ENCODE data around the gene ZNF775.

The ZNF775 gene

GRCh38 chr7:150415161-150416153 lies 36.3 kb downstream of the ZNF775 start:
- DNase-seq = no peak

GRCh38 chr7:150417239-150417638 lies 38.1 kb downstream of the ZNF775 start:
- DNase-seq = no peak

- DNase-seq = no peak
These were observed 38.7 kb downstream of the ZNF775 start for GRCh38 chr7:150417863-150418262.

DNA sequence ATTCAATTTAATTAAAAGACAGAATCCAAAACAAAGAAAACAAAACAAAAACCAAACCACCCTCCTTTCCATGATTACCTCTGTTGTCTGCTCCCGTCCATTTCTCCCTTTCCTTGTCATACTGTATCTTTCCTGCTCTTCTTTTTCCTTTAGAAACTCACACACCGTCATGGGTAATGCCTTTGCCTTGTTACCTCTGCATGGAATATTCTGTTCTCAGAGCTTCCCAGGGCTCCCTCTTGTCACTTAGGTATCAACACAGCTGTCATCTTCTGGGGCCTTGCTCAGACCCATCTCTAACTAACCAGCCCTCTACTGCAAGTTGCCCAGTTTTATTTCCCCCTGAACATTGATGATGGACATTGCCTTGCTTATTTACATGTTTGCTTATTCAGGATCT lies 41.1 kb downstream of the ZNF775 start:
- DNase-seq = no peak

- peak; percentile 62 to 84 for DNase-seq
These were observed 42.0 kb downstream of the ZNF775 start for GRCh38 chr7:150420987-150421674.

GRCh38 chr7:150421831-150422230 lies 42.7 kb downstream of the ZNF775 start:
- no peak for DNase-seq

DNA sequence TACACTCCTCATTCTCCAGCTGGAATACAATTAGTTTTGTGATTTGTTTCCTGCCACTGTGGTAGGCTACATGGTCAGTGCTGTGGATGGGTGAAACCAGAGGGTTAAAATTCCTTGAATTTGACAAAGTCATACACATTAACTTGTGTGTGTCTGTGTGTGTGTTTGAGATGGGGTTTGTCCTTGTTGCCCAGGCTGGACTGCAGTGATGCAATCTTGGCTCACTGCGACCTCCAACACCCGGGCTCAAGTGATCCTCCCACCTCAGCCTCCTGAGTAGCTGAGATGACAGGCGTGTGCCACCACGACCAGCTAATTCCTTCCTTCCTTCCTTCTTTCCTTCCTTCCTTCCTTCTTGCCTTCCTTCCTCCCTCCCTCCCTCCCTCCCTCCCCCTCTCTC lies 46.5 kb downstream of the ZNF775 start:
- DNase-seq = no peak

- no peak for DNase-seq
These were observed 49.7 kb downstream of the ZNF775 start for GRCh38 chr7:150428671-150429451.

DNA sequence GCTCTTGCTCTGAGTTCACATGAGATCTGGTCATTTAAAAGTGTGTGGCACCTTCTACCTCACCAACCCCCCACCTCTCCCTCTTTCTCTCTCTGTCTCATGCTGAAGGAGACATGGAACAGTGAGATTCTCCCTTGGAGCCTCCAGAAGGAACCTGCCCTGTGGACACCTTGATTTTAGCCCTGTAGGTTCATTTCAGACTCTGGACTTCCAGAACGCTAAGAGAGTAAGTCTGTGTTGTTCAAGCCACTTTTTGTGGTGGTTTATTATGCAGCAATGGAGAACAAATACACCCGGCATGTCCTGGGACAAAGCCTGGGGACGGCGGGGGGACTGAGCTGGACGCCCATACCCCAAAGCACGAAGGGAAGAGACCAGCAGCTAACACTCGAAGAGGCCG lies 50.6 kb downstream of the ZNF775 start:
- no peak for DNase-seq

DNA sequence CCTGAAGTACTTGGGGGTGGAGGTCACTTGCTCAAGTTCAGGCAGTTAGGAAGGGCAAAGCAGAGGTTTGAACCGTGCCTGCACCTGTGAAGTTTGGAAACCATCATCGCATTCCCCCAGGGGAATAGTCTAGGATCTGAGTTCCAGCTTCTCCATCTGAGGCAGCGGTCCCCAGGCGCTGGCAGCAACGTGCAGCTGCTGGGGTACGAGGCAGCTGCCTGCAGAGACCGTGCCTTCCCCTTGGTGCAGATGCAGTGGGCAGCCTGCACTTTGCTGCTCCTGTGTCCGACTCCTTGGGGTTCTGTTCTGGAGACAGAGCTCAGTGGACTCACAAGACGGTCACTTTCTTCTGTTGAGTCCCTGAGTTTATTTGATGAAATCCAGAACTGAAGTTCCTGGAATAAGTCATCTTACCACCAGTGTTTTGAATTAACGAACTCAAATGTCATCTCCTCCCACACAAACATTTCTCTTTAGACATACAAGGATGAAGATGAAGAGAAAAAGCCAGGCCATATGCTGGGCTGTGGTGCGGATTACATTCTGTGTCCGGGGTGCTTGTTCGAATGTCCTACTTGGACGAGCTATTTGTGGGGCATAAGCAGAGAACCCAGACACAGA lies 51.4 kb downstream of the ZNF775 start:
- no peak for DNase-seq

GRCh38 chr7:150431839-150432658 lies 52.9 kb downstream of the ZNF775 start:
- DNase-seq = no peak

- no peak for DNase-seq
These were observed 54.1 kb downstream of the ZNF775 start for GRCh38 chr7:150432915-150433892.

GRCh38 chr7:150434240-150434639 lies 55.1 kb downstream of the ZNF775 start:
- no peak for DNase-seq

GRCh38 chr7:150435047-150435389 lies 55.9 kb downstream of the ZNF775 start:
- no peak for DNase-seq

- peak in 1 of 2 donors; percentile 34 for DNase-seq
These were observed 56.4 kb downstream of the ZNF775 start for GRCh38 chr7:150435390-150436073.

DNA sequence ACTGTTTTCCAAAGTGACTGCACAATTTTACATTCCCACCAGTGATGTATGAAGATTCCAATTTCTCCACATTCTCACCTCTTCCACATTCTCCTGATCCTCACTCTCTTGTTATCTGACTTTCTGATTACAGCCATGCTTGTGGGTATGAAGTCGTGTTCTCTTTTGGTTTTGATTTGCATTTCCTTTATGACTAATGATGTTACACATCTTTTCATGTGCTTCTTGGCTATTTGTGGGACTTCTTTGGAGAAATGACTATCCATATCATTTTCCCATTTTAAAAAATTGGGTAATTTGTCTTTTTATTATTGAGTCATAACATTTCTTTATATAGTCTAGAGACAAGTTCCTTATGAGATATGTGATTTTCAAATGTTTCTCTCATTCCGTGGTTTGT lies 60.8 kb downstream of the ZNF775 start:
- no peak for DNase-seq

DNA sequence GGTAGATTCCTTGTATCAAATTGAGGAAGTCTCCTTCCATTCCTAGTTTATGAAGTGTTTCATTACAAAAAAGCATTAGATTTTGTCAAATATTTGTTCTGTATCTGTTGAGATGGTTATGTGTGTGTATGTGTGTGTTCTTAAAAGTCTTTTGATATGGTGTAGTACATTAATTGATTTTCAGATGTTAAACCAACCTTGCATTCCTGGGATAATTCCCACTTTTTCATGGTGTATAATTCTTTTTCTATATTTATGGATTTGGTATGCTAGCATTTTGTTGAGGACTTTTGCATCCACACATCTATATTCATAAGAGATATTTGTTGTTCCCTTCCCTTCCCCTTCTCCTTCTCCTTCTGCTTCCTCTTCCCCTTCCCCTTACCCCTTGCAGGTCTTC lies 62.4 kb downstream of the ZNF775 start:
- no peak for DNase-seq

- DNase-seq = no peak
These were observed 63.7 kb downstream of the ZNF775 start for GRCh38 chr7:150442811-150443210.

DNA sequence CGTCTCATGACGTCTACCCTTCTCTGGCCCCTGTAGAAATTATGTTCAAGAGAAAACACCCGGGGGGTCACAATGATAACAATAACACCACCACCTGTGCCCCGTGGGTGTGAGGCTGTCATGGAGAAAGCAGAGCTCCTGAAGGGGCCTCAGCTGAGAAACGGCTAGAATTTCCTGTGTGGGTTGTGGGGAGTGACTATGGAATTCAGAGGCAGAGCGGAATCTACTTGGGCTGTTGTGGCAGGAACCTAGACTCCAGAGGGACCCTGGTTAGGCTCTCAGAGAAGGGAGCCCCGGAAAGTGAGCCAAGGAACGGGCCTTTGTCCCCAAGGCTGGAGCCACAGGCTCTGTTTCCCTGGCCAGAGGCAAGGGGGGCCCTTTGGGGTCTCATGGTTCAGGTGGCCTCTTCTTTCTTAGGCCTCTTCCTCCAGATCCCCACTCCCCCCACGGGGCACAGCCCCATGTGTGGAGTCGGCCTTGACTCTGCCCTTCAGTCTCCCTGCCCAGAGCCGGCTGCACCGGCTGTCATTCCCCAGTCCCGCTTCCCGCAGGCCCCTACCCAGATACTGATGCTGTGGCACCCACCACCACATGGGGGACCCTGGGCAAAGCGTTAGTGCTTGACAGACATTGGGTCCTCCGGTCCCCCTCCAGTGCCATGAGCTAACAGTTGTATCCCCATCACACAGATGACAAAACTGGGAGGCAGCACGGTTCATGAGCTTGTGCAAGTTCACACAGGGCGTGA lies 64.8 kb downstream of the ZNF775 start:
- no peak for DNase-seq

All from hippocampal formation (tissue), 2 donors.